Heart right ventricle (tissue), 16 donors: ENCODE data around the gene KRT82. TPM values are rescaled to one million over a fixed set of nuclear protein-coding genes. Genes with fewer than 3 reads are reported as not detected.

Source experiments
- ATAC-seq, 8 donors: fragments of 200-7000 bp; cut with Tn5 transposase; one replicate each; pipeline ENCODE4 v1.9.1; 2020; ENCODE audit warnings: mild to moderate bottlenecking in 8 of 8, moderate library complexity in 8 of 8, moderate number of reproducible peaks in 1 of 8
- DNase-seq, 2 donors: peaks; one replicate each; pipeline ENCODE4 v3.0.0-alpha.2; 2020
- H3K27ac ChIP-seq, 10 donors: fragments of 200-600 bp; sonication (generic) in 2 of 10; one replicate each; pipeline versions ENCODE4 v1.5.0 to v1.8.0; 2020 to 2022; ENCODE audit warnings: mild to moderate bottlenecking in 3 of 10
- H3K27me3 ChIP-seq, 7 donors: fragments of 200-600 bp; one replicate each; pipeline ENCODE4 v1.8.0; 2021 to 2022; ENCODE audit warnings: mild to moderate bottlenecking in 2 of 7
- H3K36me3 ChIP-seq, 9 donors: fragments of 200-600 bp; sonication (generic) in 1 of 9; one replicate each; pipeline versions ENCODE4 v1.5.0 to v1.8.0; 2020 to 2022; ENCODE audit warnings: mild to moderate bottlenecking in 2 of 9
- H3K4me1 ChIP-seq, 9 donors: fragments of 200-600 bp; sonication (generic) in 1 of 9; one replicate each; pipeline versions ENCODE4 v1.5.0 to v1.8.0; 2020 to 2022; ENCODE audit warnings: mild to moderate bottlenecking in 4 of 9
- H3K4me3 ChIP-seq, 10 donors: fragments of 200-600 bp; sonication (generic) in 2 of 10; one replicate each; pipeline versions ENCODE4 v1.5.0 to v1.8.0; 2020 to 2022; ENCODE audit warnings: mild to moderate bottlenecking in 7 of 10, moderate library complexity in 2 of 10
- H3K9me3 ChIP-seq, 11 donors: fragments of 200-600 bp in 10 of 11; sonication (generic) in 2 of 11; one replicate each; pipeline versions ENCODE4 v1.5.0 to v1.8.0; 2013 to 2022; ENCODE audit warnings: mild to moderate bottlenecking in 2 of 11, control low read depth in 1 of 11, moderate library complexity in 1 of 11
- CTCF ChIP-seq, 9 donors: fragments of 200-600 bp; sonication (generic) in 2 of 9; IDR thresholded peaks; one replicate each; pipeline versions ENCODE4 v1.5.0 to v1.8.0; 2021 to 2022; ENCODE audit warnings: antibody characterized with exemption in 9 of 9, mild to moderate bottlenecking in 5 of 9, moderate library complexity in 1 of 9
- WGBS, 2 donors: extraction: QIAGEN DNeasy Blood & Tissue Kit; methylation state at CpG; one replicate each; pipeline ENCODE4 v1.1.7; 2013; ENCODE audit warnings: inconsistent platforms in 1 of 2; 5-methylcytosine and 5-hydroxymethylcytosine counted together
- intact Hi-C, 10 donors: fragments of 100-400 bp; cut with DNase I; formaldehyde crosslinking; loops; one replicate each; pipeline versions ENCODE4 v1.11.1 to v1.14.2; 2022
- polyA plus RNA-seq, 2 donors: library from polyadenylated mRNA; stranded (reverse); fragments of 200-250 nt; gene quantifications; one replicate each; pipeline ENCODE4 v1.2.3, GENCODE V29; 2013
- total RNA-seq, 10 donors: library from RNA; stranded (reverse); fragmentation: NEBNext Ultra II Directional in 3 of 10; extraction: Animal tissue kit (Norgen Biotek cat#: 25700) in 3 of 10; gene quantifications; one replicate each; pipeline versions ENCODE4 v1.2.1 to v1.2.4, GENCODE V29; 2021 to 2023
- donor health status: Arrhythmogenic right ventricular cardiomyopathy.
- donor health status: ischemic (EF 13 %, LVEDD 7.1; RV severe dilation, severe dysfunction).
- donor health status: healthy with polysubstance abuse.
- donor health status: DM: no; HTN: yes; CAD: no.
- donor health status: DM: no; HTN: no; CAD: no.
- donor health status: ischemic (EF 25% LVEDD 6.9; RV normal size, moderate dysfunction).
- donor health status: ischemic (EF 25% LVEDD 5.7; RV mildly dilated, moderate dysfunction).
- donor health status: healthy.
- donor health status: DM: yes; HTN: yes; CAD: no.
- donor health status: Ischemic cardiomyopathy.
- donor health status: ischemic (EF 35%, LVEDD 5.7; RV mildly dilated, moderate dysfunction).
- donor health status: nonischemic (EF 11% LVEDD 7.7; RV severe dilation, severe dysfunction).
- donor health status: DM: yes; HTN: yes; CAD: no.
- donor health status: PGD.
- donor health status: ischemic (EF 29% LVEDD 5.4; RV normal size, mild dysfunction).
- donor health status: nonischemic (EF 23%, LVEDD 6.1; RV moderate dilation, normal function).

KRT82 gene
- total and polyA plus RNA-seq, 12 donors = not detected

GRCh38 chr12:52377266-52377665 is 28.9 kb downstream of the KRT82 start:
- ATAC-seq (no peak), DNase-seq (no peak)
- no peak overlapping the region for H3K27ac ChIP-seq
- intact Hi-C loops = loop anchor here in 6 of 10 donors (5.0 to 10.0 kb wide), 6 partner anchors 128 to 608 kb away; no protein-coding TSS in a partner anchor
- peaks cover 0 to 17% (median 7%) of the 10 kb centered on the region in 7 donors for H3K27me3 ChIP-seq
- H3K9me3 ChIP-seq = peaks cover 0 to 7% (median 0%) of the 10 kb centered on the region in 11 donors
- no peak for TF ChIP-seq CTCF (IDR thresholded peaks at IDR 0.05)
- no peaks in the 10 kb centered on the region for H3K4me1 ChIP-seq
- H3K4me3 ChIP-seq = no peak overlapping the region
- H3K36me3 ChIP-seq = no peaks in the 10 kb centered on the region
- 83 to 91% methylated on average over 8 of the region's 8 CpGs for WGBS, 2 donors

GRCh38 chr12:52372216-52373154 is 33.6 kb downstream of the KRT82 start:
- Histone ChIP-seq H3K9me3 (peaks cover 0 to 7% (median 0%) of the 10 kb centered on the region in 11 donors), H3K36me3 (no peaks in the 10 kb centered on the region), H3K27me3 (peaks cover 0 to 28% (median 12%) of the 10 kb centered on the region in 7 donors), H3K27ac (peak overlapping the region in 1 of 10 donors; percentile 28), H3K4me1 (no peaks in the 10 kb centered on the region), H3K4me3 (no peak overlapping the region)
- peak; percentile 77 to 89 (median 84) for ATAC-seq
- TF ChIP-seq CTCF (IDR thresholded peaks at IDR 0.05) = peak; percentile 47 to 84 (median 75)
- 37 to 39% methylated on average over 10 of the region's 10 CpGs for WGBS, 2 donors
- peak; percentile 75 to 81 for DNase-seq
- intact Hi-C loops = loop anchor here (2.0 to 10.0 kb wide), 14 partner anchors 132 to 612 kb away; no protein-coding TSS in a partner anchor

GRCh38 chr12:52371716-52372115 is 34.4 kb downstream of the KRT82 start:
- Histone ChIP-seq H3K4me3 (no peak overlapping the region), H3K36me3 (no peaks in the 10 kb centered on the region), H3K27me3 (peaks cover 0 to 28% (median 9%) of the 10 kb centered on the region in 7 donors), H3K27ac (peak overlapping the region in 3 of 10 donors; percentile 12 to 28 (median 28)), H3K4me1 (no peaks in the 10 kb centered on the region), H3K9me3 (peaks cover 0 to 7% (median 0%) of the 10 kb centered on the region in 11 donors)
- no peak for TF ChIP-seq CTCF (IDR thresholded peaks at IDR 0.05)
- ATAC-seq (peak in 1 of 8 donors; percentile 9), DNase-seq (no peak)
- WGBS, 2 donors = 71 to 86% methylated on average over 3 of the region's 3 CpGs
- intact Hi-C loops = loop anchor here (2.0 to 10.0 kb wide), 14 partner anchors 133 to 613 kb away; no protein-coding TSS in a partner anchor

GRCh38 chr12:52370926-52371608 is 35.1 kb downstream of the KRT82 start:
- intact Hi-C loops = loop anchor here in 9 of 10 donors (5.0 to 10.0 kb wide), 11 partner anchors 134 to 614 kb away; no protein-coding TSS in a partner anchor
- Histone ChIP-seq H3K36me3 (no peaks in the 10 kb centered on the region), H3K27ac (peak overlapping the region in 3 of 10 donors; percentile 12 to 28 (median 13)), H3K27me3 (peaks cover 0 to 33% (median 10%) of the 10 kb centered on the region in 7 donors), H3K9me3 (peaks cover 0 to 7% (median 0%) of the 10 kb centered on the region in 11 donors), H3K4me1 (no peaks in the 10 kb centered on the region), H3K4me3 (no peak overlapping the region)
- ATAC-seq (peak in 7 of 8 donors; percentile 55 to 85 (median 75)), DNase-seq (peak in 1 of 2 donors; percentile 56)
- no peak for TF ChIP-seq CTCF (IDR thresholded peaks at IDR 0.05)
- WGBS, 2 donors = 61 to 67% methylated on average over 12 of the region's 12 CpGs
